H1 (cell line): Measurements from ENCODE around the gene DNAJC5G. TPM values are rescaled to one million over a fixed set of nuclear protein-coding genes. Genes with fewer than 3 reads are reported as not detected.
A peak's percentile ranks its signal among the peaks of the same experiment; 100 is the strongest.

ENCODE experiments used
- CTCF ChIA-PET: fragments of 300-600 bp; sonication (Branson Sonifier 250); formaldehyde crosslinking; loops from one replicate; lab custom pipeline; 2021; ENCODE audit not compliant: partially characterized antibody; lab: Charles Lee
- POLR2A ChIA-PET: fragments of 300-600 bp; sonication (Branson Sonifier 250); formaldehyde crosslinking; loops from one replicate; lab custom pipeline; 2021; ENCODE audit warnings: inconsistent platforms; ENCODE audit not compliant: partially characterized antibody; lab: Charles Lee
- DNase-seq, 2 experiments: peaks; one replicate each; pipeline versions ENCODE4 v3.0.0 to v3.0.0-alpha.2; 2010 to 2022; ENCODE audit warnings: low spot score in 2 of 2, low read depth in 1 of 2, mixed read lengths in 1 of 2
- FAIRE-seq: peaks from 2 replicates; lab custom pipeline; 2011; peaks lifted over from hg19 to GRCh38; lab: Jason Lieb, UNC
- H2AFZ ChIP-seq: 2 replicates; pipeline ENCODE4 v1.8.1; 2012; ENCODE audit warnings: low read length, inconsistent platforms
- H2AK5ac ChIP-seq: 2 replicates; pipeline ENCODE4 v1.6.1; 2013; ENCODE audit warnings: low read depth, low read length
- H2BK120ac ChIP-seq: replicated peaks from 2 replicates; pipeline ENCODE3; 2013; ENCODE audit warnings: low read depth, low read length, inconsistent platforms
- H2BK12ac ChIP-seq: 2 replicates; pipeline ENCODE4 v1.6.1; 2013; ENCODE audit warnings: low read depth, low read length
- H2BK15ac ChIP-seq: 2 replicates; pipeline ENCODE4 v1.6.1; 2013; ENCODE audit warnings: low read length
- H2BK20ac ChIP-seq: 2 replicates; pipeline ENCODE4 v1.6.1; 2013; ENCODE audit warnings: low read length
- H2BK5ac ChIP-seq: 2 replicates; pipeline ENCODE4 v1.6.1; 2013; ENCODE audit warnings: low read depth, low read length
- H3K14ac ChIP-seq: 2 replicates; pipeline ENCODE4 v1.6.1; 2013; ENCODE audit warnings: inconsistent platforms; ENCODE audit not compliant: insufficient read length
- H3K18ac ChIP-seq: 2 replicates; pipeline ENCODE4 v1.6.1; 2013; ENCODE audit warnings: low read length; ENCODE audit errors: extremely low read depth
- H3K23ac ChIP-seq: 2 replicates; pipeline ENCODE4 v1.6.1; 2013; ENCODE audit warnings: inconsistent platforms; ENCODE audit not compliant: insufficient read length
- H3K23me2 ChIP-seq: 2 replicates; pipeline ENCODE4 v1.6.1; 2013; ENCODE audit warnings: low read depth, low read length
- H3K27ac ChIP-seq: 2 replicates; pipeline ENCODE4 v1.6.1; 2011; ENCODE audit warnings: low read depth, low read length, inconsistent platforms
- H3K27me3 ChIP-seq, 4 experiments: replicated peaks in 1 of 4; 1 replicate in 1 of 4; 2 replicates in 3 of 4; pipeline versions ENCODE4 v1.6.1 to v1.8.1; 2011 to 2013; ENCODE audit warnings: low read length in 3 of 4, mild to moderate bottlenecking in 3 of 4, inconsistent platforms in 2 of 4, mixed read lengths in 2 of 4, moderate library complexity in 1 of 4; ENCODE audit not compliant: control insufficient read depth in 3 of 4, insufficient read depth in 3 of 4; ENCODE audit errors: extremely low read depth in 1 of 4
- H3K36me3 ChIP-seq, 4 experiments: 2 replicates each; pipeline versions ENCODE4 v1.6.1 to v1.8.1; 2011 to 2013; ENCODE audit warnings: mild to moderate bottlenecking in 4 of 4, low read length in 3 of 4, moderate library complexity in 2 of 4, control low read depth in 1 of 4, inconsistent platforms in 1 of 4; ENCODE audit not compliant: insufficient read depth in 4 of 4, control insufficient read depth in 2 of 4
- H3K4ac ChIP-seq: replicated peaks from 2 replicates; pipeline ENCODE3; 2013; ENCODE audit warnings: low read length, low read depth, mixed read lengths, inconsistent platforms; ENCODE audit not compliant: insufficient read length
- H3K4me1 ChIP-seq, 4 experiments: replicated peaks in 1 of 4; 1 replicate in 1 of 4; 2 replicates in 3 of 4; pipeline versions ENCODE4 v1.6.1 to v1.8.1; 2011 to 2013; ENCODE audit warnings: low read length in 3 of 4, inconsistent platforms in 2 of 4, mixed read lengths in 1 of 4; ENCODE audit not compliant: insufficient read depth in 4 of 4, control insufficient read depth in 3 of 4
- H3K4me2 ChIP-seq, 2 experiments: 2 replicates each; pipeline versions ENCODE4 v1.6.1 to v1.8.1; 2011 to 2013; ENCODE audit warnings: low read depth in 2 of 2, low read length in 2 of 2, control low read depth in 1 of 2, inconsistent platforms in 1 of 2, mild to moderate bottlenecking in 1 of 2; ENCODE audit not compliant: insufficient read depth in 1 of 2
- H3K4me3 ChIP-seq, 4 experiments: fragments of 200-600, 300-600 bp in 1 of 4; sonication (generic), shearing (Covaris generic), sonication (Bioruptor Twin) in 1 of 4; 2 replicates each; pipeline versions ENCODE4 v1.5.1 to v1.8.1; 2011 to 2016; ENCODE audit warnings: low read length in 4 of 4, low read depth in 3 of 4, control low read depth in 2 of 4, inconsistent platforms in 2 of 4, mild to moderate bottlenecking in 2 of 4, mixed read lengths in 1 of 4, moderate library complexity in 1 of 4; ENCODE audit not compliant: insufficient read depth in 2 of 4; ENCODE audit errors: extremely low read depth in 1 of 4
- H3K56ac ChIP-seq: replicated peaks from 2 replicates; pipeline ENCODE3; 2013; ENCODE audit warnings: low read depth, mild to moderate bottlenecking, mixed read lengths, low read length, inconsistent platforms; ENCODE audit not compliant: insufficient read length
- H3K79me1 ChIP-seq: 2 replicates; pipeline ENCODE4 v1.6.1; 2013; ENCODE audit warnings: low read depth, low read length, control low read depth
- H3K79me2 ChIP-seq, 2 experiments: 2 replicates each; pipeline versions ENCODE4 v1.6.1 to v1.8.1; 2012 to 2013; ENCODE audit warnings: low read length in 2 of 2, mild to moderate bottlenecking in 2 of 2, inconsistent platforms in 1 of 2; ENCODE audit not compliant: insufficient read depth in 2 of 2, control insufficient read depth in 1 of 2
- H3K9ac ChIP-seq, 4 experiments: replicated peaks in 1 of 4; 1 replicate in 1 of 4; 2 replicates in 3 of 4; pipeline versions ENCODE4 v1.6.1 to v1.8.1; 2011 to 2013; ENCODE audit warnings: low read depth in 3 of 4, low read length in 3 of 4, control low read depth in 2 of 4, mild to moderate bottlenecking in 2 of 4, moderate library complexity in 2 of 4, inconsistent platforms in 1 of 4; ENCODE audit errors: extremely low read depth in 1 of 4
- H3K9me3 ChIP-seq, 2 experiments: 2 replicates each; pipeline versions ENCODE4 v1.6.1 to v1.8.1; 2012 to 2013; ENCODE audit warnings: mild to moderate bottlenecking in 2 of 2, moderate library complexity in 2 of 2, control low read depth in 1 of 2, inconsistent platforms in 1 of 2, low read depth in 1 of 2, low read length in 1 of 2, mixed read lengths in 1 of 2; ENCODE audit not compliant: insufficient read depth in 2 of 2
- H4K20me1 ChIP-seq, 2 experiments: replicated peaks in 1 of 2; 2 replicates each; pipeline versions ENCODE3 to v1.8.1; 2011 to 2013; ENCODE audit warnings: inconsistent platforms in 2 of 2, low read length in 2 of 2, mild to moderate bottlenecking in 1 of 2; ENCODE audit not compliant: insufficient read depth in 2 of 2, control insufficient read depth in 1 of 2
- H4K5ac ChIP-seq: 2 replicates; pipeline ENCODE4 v1.6.1; 2013; ENCODE audit warnings: low read length, low read depth, mixed read lengths, inconsistent platforms; ENCODE audit not compliant: insufficient read length
- H4K8ac ChIP-seq: 2 replicates; pipeline ENCODE4 v1.8.0; 2013; ENCODE audit warnings: mild to moderate bottlenecking, moderate library complexity, low read length, inconsistent platforms; ENCODE audit not compliant: insufficient read depth; ENCODE audit errors: extremely low read depth
- H4K91ac ChIP-seq: replicated peaks from 2 replicates; pipeline ENCODE3; 2013; ENCODE audit warnings: low read length, mixed read lengths, inconsistent platforms; ENCODE audit not compliant: insufficient read length
- EZH2 ChIP-seq: fragments of 200-600 bp; sonication (generic); IDR thresholded peaks from 2 replicates; pipeline ENCODE4 v1.7.1; 2012; ENCODE audit warnings: low read depth, mild to moderate bottlenecking, moderate library complexity, low read length, inconsistent platforms; ENCODE audit not compliant: severe bottlenecking
- HDAC2 ChIP-seq, 2 experiments: fragments of 300-600 bp in 1 of 2; sonication (generic) in 1 of 2; IDR thresholded peaks; 2 replicates each; pipeline ENCODE4 v1.6.1; 2011 to 2012; ENCODE audit warnings: low read depth in 2 of 2, low read length in 2 of 2, mild to moderate bottlenecking in 2 of 2, moderate library complexity in 2 of 2, borderline replicate concordance in 1 of 2, inconsistent platforms in 1 of 2
- NANOG ChIP-seq: IDR thresholded peaks from 2 replicates; pipeline ENCODE4 v1.6.1; 2011; ENCODE audit warnings: low read length, low read depth, mild to moderate bottlenecking, inconsistent platforms; ENCODE audit not compliant: insufficient read depth, poor library complexity, severe bottlenecking
- POLR2A ChIP-seq, 2 experiments: IDR thresholded peaks; 1 replicate in 1 of 2; 2 replicates in 1 of 2; pipeline ENCODE4 v1.6.1; 2011; ENCODE audit warnings: low read depth in 2 of 2, low read length in 2 of 2, mild to moderate bottlenecking in 2 of 2; ENCODE audit errors: control extremely low read depth in 1 of 2
- SUZ12 ChIP-seq: fragments of 200-600 bp; sonication (generic); IDR thresholded peaks from 2 replicates; pipeline ENCODE4 v1.6.1; 2012; ENCODE audit warnings: mild to moderate bottlenecking, inconsistent platforms, low read length, moderate library complexity, mixed read lengths
- TAF7 ChIP-seq: optimal IDR thresholded peaks from 2 replicates; pipeline ENCODE3; 2011; ENCODE audit warnings: low read depth, mild to moderate bottlenecking, inconsistent platforms, low read length, moderate library complexity, borderline replicate concordance
- WGBS, 2 experiments: shearing (Covaris generic) in 1 of 2; methylation state at CpG; one replicate each; pipeline versions ENCODE4 v1.1.6 to v1.1.7; 2013 to 2015; ENCODE audit warnings: low lambda C conversion rate in 2 of 2, mixed read lengths in 2 of 2, inconsistent platforms in 1 of 2, low coverage in 1 of 2, missing lambda C conversion rate in 1 of 2; ENCODE audit not compliant: insufficient replicate concordance in 2 of 2, insufficient coverage in 1 of 2, insufficient read length in 1 of 2; ENCODE audit errors: extremely low coverage in 1 of 2, missing lambda C conversion rate in 1 of 2; 5-methylcytosine and 5-hydroxymethylcytosine counted together
- polyA plus RNA-seq, 7 experiments: library from polyadenylated mRNA; depleted of rRNA in 3 of 7; stranded (reverse) in 5 of 7; unstranded in 2 of 7; fragments of >200 nt in 5 of 7; fragments of 200-250 nt in 2 of 7; gene quantifications; 1 replicate in 5 of 7; 2 replicates in 1 of 7; 4 replicates in 1 of 7; pipeline versions ENCODE4 v1.2.1 to v1.2.3, GENCODE V29; 2011 to 2013; ENCODE audit warnings: missing spikeins in 2 of 7, mixed read lengths in 2 of 7
- total RNA-seq: library from RNA; stranded (reverse); fragmentation: NEBNext Ultra II Directional; extraction: Animal tissue kit (Norgen Biotek cat#: 25700); gene quantifications from 2 replicates; pipeline ENCODE4 v1.2.1, GENCODE V29; 2021

Gene DNAJC5G
- total and polyA plus RNA-seq, 2 of the 8 experiments (the other 6 are each of a cell fraction or from before 2014, with no cell fraction given): 0.83 to 1.4 TPM

- no peak overlapping the region for H4K5ac ChIP-seq
- no peak overlapping the region for H3K27ac ChIP-seq
- no peak for TF ChIP-seq NANOG
- 0 out of 2 replicates have a peak, but pooled peaks have one; percentile 47 for TF ChIP-seq SUZ12
- peak; percentile 25 for TF ChIP-seq EZH2
- TF ChIP-seq TAF7: no peak
- TF ChIP-seq POLR2A (IDR thresholded peaks at IDR 0.05; ENCODE audit: control extremely low read depth in 1 of 2, low read depth in 2 of 2, low read length in 2 of 2): no peak
- no peak for TF ChIP-seq HDAC2 (IDR thresholded peaks at IDR 0.05; ENCODE audit: borderline replicate concordance in 1 of 2, low read depth in 2 of 2, low read length in 2 of 2)
- ChIA-PET CTCF (interaction anchor here (0.9 to 14.1 kb wide), 4 partner anchors 11 to 19 kb away, joined by 3 to 288 read pairs (median 16); partner anchors contain the start of genes DNAJC5G and TRIM54), POLR2A (interaction anchor here (0.7 to 8.2 kb wide), 7 partner anchors 11 to 53 kb away, joined by 3 to 71 read pairs (median 5); partner anchors contain the start of genes ATRAID, CAD, DNAJC5G and SLC5A6)
- H2AK5ac ChIP-seq: no peak overlapping the region
- H3K36me3 ChIP-seq: no peaks in the 10 kb centered on the region
- DNase-seq: peak in 1 of 2 experiments; percentile 55
- no peak overlapping the region for H4K91ac ChIP-seq
- H4K20me1 ChIP-seq: peaks cover 0 to 8% of the 10 kb centered on the region in 2 experiments
- peak overlapping the region in 3 of 4 experiments; percentile 1 to 65 (median 4); a peak in 1 of 7 replicates for H3K9ac ChIP-seq
- 7% methylated on average over 10 of the region's 40 CpGs; no CpG with 5 or more reads in 1 of the 2 experiments for WGBS, 2 experiments
- H3K4me2 ChIP-seq: peak overlapping the region; percentile 88 to 99
- no peak overlapping the region for H3K4ac ChIP-seq
- H3K4me3 ChIP-seq: peak overlapping the region; percentile 60 to 85 (median 63)
- H2BK20ac ChIP-seq: no peak overlapping the region
- no peak overlapping the region for H2BK120ac ChIP-seq
- peaks cover 19% of the 10 kb centered on the region; the same call in 1 of the 2 replicates for H3K23me2 ChIP-seq
- H3K9me3 ChIP-seq: no peaks in the 10 kb centered on the region
- no peaks in the 10 kb centered on the region for H3K79me1 ChIP-seq
- H4K8ac ChIP-seq: peak overlapping the region; percentile 45; the same call in 1 of the 2 replicates
- H2BK15ac ChIP-seq: no peak overlapping the region
- FAIRE-seq: no peak
- peaks cover 0 to 2% of the 10 kb centered on the region in 2 experiments; a peak in 1 of 4 replicates for H3K79me2 ChIP-seq
- H3K4me1 ChIP-seq: peaks cover 3 to 19% (median 14%) of the 10 kb centered on the region in 4 experiments
- H3K18ac ChIP-seq: peak overlapping the region; percentile 15; the same call in 1 of the 2 replicates
- peaks cover 39 to 67% (median 59%) of the 10 kb centered on the region in 4 experiments for H3K27me3 ChIP-seq
- no peak overlapping the region for H3K23ac ChIP-seq
- H2BK12ac ChIP-seq: no peak overlapping the region
- H3K56ac ChIP-seq: no peak overlapping the region
- H2BK5ac ChIP-seq: no peak overlapping the region
- no peak overlapping the region for H3K14ac ChIP-seq
- no peak overlapping the region for H2AFZ ChIP-seq
These were observed 13.3 kb upstream of the DNAJC5G start for GRCh38 chr2:27261926-27262298.
